NCI-H82 (cell line): ENCODE results near the gene DEFB132.
A peak's percentile ranks its signal among the peaks of the same experiment; 100 is the strongest.

Experiments
- DNase-seq: peaks from one replicate; lab custom pipeline; 2025; lab: John Stamatoyannopoulos, UW

DEFB132 gene

DNA sequence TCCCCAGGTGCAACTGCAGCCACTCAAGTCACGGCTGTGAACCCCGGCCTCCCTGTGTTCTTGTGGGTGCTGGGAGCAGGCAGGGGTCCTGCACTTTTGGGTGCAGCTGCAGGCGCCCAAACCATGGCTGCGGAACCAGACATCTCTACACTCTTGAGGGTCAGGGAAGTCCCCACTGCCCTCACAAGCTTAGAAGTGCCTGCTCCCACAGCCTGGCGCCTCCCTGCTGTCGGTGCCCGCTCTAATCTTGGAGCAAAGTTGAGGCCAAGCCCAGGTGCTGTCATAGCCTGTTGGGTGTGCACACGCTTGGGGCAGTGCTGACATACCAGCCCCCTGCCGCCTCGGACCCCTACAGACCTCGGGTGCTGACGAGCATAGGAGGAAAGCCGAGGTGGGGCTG, 6.2 kb downstream of the DEFB132 start:
- DNase-seq = no peak

DNA sequence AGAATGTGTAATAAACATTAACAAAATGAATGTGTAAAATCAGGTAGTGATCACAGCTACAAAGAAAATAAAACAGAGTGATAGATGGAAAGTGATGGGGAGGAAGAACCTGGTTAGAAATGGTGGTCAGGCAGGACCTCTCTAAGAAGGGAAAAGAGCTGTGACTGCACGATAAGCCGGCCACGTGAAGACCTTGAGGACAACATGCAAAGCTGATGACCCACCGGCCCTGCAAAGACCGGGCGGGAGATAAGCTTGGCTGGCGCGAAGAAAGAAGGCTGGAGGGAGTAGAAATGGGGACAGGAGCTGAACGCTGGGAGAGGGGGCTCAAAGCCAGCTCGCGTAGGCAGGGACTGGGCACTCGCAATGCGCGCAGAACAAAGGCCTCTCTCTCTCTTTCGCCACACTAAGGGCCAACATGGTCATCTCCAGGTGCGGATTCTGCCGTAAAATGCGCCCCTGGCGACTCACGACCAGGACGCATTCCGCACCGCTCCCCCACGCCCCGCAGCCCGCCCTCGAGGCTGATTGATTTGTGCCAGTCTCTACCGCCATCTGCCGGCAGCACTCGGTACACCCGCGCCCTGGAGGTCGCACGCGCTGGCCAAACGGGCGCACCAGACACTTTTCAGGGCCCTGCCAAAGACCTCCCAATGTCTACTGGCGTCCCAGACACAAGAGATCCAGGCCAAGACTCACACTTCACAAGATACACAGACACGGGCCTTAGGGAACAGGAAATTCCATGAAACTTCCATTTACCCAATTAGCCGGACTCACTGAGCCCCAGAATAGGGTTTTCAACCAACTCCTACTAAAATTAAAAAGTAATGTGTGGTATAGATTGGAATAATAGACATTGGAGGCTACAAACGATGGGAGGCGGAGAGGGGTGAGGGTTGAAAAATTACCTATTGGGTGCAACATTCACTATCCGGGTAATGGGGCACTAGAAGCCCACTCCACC, 9.4 kb downstream of the DEFB132 start:
- peak; percentile 94 for DNase-seq

DNA sequence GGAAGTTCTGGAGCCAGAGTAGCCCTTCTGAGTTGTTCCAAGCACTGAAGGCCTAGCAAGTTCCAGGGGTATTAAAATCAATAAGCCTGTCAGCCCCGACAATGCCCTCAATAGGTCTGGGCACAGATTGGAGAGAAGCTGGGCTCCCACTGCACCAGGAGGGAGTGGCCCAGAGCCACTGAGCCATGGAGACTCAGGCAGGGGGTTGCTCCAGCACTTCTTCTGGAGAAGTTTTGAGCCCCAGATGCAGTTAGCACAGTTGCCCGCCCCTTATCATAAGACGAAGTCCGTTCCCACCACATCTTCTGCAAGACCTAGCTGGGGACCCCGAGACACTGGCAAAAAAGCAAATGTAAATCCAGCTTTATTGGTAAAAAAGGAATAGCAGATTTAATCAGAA, 13.0 kb downstream of the DEFB132 start:
- DNase-seq = no peak

DNA sequence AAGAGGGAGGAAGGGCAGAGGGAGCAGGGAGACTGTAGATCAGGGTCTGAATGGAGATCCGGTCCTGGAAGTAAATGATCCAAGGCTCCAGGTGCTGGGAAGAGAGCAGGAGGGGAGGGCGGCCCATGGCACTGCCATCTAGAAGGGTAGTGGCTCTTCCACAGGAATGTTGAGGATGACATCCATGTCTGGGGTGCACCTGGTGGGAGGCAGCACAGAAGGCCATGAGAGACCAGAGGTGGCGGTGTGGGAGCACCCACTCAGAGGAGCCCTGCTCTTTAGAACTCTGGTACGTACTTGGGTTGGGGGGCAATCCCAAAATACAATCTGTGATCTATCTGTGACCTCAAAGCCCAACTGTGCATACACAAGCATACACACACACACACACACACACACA, 13.5 kb downstream of the DEFB132 start:
- DNase-seq = no peak

DNA sequence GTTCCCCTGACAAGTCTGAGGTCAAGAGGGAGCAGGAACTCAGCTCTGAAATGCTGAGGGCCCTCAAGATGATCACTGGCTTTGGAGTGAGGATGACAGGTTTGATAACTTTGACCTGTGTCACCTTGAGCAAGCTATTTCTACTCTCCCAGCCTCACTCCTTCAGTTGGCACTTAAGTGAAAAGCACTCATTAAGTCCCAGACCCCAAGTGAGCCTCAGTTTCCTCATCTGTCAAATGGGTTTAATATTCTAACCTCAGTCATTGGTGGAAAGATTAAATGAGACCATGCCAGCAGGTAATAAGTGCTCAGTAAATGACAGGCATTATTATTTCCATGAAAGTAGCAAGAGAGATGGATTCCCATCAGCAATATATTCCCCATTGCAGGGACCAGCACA, 14.0 kb downstream of the DEFB132 start:
- DNase-seq = no peak

DNA sequence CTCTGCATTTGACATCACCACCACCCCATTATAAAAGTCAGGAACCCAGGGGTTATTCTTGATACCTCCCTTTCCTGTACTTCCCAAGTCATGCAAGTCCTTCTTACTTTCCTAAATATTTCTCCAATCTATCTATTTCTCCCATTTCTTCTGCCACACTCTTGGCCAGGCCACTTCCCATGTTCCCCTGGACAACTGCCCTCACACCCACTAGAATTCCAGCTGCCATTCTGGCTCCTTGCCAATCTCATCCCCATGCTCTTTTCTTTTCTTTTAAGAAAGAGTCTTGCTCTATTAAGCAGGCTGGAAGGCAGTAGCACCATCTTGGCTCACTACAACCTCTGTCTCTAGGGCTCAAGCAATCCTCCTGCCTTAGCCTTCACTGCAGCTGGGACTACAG, 15.2 kb downstream of the DEFB132 start:
- no peak for DNase-seq

DNA sequence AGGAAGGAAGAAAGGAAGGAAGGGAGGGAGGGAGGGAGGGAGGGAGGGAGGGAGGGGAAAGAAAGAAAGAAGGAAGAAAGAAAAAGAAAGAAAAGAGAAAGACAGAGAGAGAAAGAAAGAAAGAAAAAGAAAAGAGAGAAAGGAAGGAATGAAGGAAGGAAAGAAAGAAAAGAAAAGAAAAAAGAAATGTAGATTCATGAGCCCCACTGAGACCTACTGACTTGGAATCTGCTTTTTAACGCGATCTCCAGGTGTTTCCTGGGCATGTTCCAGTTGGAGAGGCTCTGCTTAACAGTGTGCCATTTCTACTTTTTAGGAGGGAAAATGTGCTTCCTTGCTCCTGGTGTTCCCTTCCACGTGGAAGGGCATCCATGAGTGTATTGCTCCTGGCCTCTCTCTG, 16.4 kb downstream of the DEFB132 start:
- DNase-seq = no peak

DNA sequence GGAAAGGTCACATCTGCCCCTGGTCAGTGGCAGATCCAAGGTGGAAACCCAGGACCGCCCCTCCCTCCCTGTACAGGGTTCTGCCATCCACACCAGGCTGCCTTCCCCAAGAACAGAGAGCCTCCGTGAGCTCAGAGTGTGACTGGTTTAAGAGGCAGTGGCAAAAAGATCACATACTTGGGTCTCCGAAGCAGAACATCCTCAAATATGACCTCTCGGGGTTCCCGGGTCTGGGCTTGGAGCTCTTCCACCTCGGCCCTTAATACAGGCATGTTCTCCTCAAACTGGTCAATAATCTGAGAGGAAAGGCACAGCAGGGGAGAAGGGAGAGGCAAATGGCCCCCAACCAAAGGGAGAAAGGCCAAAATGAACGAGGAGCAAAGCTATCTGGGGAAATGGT, 18.3 kb downstream of the DEFB132 start:
- no peak for DNase-seq

DNA sequence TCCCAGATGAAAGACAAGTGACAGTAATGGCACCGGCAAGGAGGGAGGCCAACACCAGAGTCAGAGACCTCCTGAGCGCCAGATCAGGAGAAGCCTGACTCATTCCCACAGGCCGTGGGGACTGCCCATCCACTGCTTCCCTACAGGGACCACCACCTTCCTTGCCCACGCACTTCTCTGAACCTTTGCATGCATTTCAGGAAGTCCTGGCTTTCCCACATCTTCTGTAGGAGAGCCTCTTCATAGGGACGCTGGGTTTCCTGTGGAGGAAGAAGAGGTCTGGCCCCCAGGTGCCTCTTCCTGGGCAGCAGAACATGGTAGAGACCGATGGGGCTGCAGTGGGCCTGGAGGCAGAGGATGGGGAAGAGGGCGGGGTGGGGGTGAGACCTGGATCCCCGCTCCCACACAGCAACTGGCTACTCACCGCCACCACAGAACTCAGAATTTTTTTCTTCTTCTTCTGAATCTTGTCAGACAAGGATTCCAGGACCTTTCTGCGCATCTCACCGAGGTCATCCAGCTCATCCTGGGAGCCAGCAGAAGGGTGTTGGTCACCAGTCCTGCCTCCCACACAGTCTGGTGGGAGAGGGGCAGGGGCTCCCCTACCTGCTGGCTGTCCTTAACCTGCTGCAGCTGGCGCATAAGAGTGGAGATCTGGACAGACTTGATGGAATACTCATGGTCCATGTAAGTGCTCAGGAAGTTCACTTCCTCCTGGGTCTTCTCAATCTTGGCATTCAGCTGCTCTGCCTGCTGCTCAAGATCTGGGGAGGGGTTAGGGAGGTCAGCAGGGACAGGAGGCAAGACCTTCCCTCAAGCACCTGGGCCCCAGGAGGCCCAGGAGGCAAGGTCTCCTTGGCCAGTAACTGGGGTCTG, 19.3 kb downstream of the DEFB132 start:
- no peak for DNase-seq

- no peak for DNase-seq
These were observed 19.9 kb downstream of the DEFB132 start for GRCh38 chr20:277496-277781.

DNA sequence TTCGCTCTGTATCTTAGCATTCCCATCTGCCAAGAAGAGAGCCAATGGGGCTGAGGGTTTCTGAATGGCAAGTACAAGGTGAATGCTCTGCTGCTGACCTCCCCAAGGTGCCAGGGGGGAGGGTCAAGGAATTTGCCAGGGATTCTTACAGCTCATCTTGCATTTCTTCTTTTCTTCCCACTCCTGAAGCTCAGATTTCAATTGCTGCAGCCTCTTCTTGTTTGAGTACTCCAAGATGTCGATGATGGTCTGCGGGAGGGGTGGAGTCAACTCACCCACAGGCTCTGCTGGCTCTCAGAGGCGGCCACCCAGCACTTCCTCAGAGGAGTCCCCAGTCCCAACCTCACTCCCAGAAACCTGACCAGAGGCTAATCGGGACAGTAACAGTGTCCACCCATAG, 20.7 kb downstream of the DEFB132 start:
- no peak for DNase-seq

GRCh38 chr20:278607-279571, 21.4 kb downstream of the DEFB132 start:
- no peak for DNase-seq

DNA sequence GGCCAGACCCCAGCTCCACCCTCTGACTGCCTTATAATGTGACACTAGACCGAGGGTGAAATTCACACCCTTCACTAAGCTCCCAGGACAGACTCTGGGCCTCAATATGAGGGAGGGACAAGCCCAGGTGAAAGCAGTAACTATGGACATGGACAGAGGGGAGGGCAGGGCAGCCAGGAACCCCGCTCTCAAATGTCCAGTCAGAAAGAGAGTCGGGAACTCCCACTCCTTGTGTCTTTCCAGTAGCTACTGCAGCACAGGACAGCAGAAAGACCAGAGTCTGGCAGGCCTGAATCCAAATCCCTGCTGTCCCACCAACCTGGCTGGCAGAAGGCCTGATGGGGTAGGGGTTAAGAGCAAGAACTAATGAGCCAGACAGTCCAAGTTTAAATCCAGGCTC, 26.6 kb downstream of the DEFB132 start:
- DNase-seq = no peak

DNA sequence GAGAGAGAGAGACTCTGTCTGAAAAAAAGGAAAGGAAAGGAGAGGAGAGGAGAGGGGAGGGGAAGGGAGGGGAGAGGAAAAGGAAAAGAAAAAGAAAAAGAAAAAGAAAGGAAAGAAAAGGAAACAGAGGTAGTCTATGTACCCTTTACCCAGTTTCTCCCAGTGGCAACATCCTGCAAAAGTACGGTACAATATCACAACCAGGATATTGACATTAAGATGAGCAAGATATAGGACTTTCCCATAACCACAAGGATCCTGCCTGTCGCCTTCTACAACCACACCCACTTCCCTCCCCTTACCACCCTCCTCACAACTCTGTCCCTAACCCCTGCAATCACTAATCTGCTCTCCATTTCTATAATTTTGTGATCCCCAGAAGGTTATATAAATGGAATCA, 29.0 kb downstream of the DEFB132 start:
- no peak for DNase-seq

- DNase-seq = no peak
These were observed 31.6 kb downstream of the DEFB132 start for GRCh38 chr20:288956-289692.

DNA sequence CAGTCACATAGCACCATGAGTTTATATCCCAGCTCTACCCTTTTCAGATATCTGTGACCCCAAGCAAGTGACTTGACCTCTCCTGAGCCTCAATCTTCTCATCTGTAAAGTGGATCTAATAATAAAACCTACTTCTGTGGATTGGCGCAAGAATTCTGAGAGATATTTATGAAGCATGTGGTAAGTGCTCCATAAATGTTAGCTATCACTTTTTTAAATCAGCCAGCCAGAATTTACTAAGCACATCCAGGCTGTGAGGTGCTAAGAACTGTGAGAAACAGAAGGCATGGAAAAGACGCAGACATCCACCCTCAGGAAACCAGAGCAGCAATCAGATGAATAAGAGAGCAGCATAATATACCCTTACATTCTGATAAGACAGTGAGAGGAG, 32.2 kb downstream of the DEFB132 start:
- no peak for DNase-seq

GRCh38 chr20:290084-290831, 32.7 kb downstream of the DEFB132 start, which contains the start of gene C20orf96:
Gene C20orf96 (minus strand): TSS chr20:290750. CDS start chr20:290610, 140 bp downstream.
- DNase-seq = peak; percentile 96

DNA sequence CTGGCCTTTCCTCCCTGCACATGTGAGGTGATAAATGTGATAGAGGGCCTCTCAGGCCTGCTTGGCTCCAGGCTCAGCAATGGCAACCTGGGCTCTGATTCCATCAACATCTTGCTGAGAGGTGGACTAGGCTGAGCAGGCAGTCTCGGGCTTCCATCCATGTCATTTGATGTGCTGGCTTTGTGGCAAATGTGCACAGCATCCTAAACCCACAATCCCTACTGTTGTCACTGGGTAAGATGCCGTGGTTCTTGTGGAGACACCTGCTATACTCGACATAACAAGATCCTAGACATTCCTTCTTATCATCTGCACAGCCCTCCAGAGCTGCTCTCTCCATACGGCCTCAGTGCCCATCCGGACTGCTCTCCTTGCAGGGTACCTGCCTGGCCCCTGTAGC, 37.1 kb downstream of the DEFB132 start:
- DNase-seq = no peak

DNA sequence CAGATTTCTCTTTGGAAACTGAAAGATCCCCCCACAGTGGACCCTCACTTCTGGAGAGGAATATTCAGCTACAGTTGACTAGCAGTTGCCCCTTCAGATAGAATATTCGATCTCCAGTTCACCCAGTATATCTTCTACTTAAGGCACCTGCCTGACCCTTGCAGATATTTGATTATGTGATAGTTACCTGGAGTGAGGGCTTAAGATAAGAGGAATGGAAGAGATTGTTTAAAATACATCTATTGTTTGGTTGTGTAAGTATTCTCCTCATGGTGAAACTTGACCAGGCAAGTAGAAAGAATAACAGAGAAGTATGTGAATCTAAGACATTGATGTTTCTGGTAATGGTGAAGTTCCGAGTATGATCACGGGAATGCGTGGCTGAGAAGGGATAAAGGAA, 38.3 kb downstream of the DEFB132 start:
- no peak for DNase-seq

DNA sequence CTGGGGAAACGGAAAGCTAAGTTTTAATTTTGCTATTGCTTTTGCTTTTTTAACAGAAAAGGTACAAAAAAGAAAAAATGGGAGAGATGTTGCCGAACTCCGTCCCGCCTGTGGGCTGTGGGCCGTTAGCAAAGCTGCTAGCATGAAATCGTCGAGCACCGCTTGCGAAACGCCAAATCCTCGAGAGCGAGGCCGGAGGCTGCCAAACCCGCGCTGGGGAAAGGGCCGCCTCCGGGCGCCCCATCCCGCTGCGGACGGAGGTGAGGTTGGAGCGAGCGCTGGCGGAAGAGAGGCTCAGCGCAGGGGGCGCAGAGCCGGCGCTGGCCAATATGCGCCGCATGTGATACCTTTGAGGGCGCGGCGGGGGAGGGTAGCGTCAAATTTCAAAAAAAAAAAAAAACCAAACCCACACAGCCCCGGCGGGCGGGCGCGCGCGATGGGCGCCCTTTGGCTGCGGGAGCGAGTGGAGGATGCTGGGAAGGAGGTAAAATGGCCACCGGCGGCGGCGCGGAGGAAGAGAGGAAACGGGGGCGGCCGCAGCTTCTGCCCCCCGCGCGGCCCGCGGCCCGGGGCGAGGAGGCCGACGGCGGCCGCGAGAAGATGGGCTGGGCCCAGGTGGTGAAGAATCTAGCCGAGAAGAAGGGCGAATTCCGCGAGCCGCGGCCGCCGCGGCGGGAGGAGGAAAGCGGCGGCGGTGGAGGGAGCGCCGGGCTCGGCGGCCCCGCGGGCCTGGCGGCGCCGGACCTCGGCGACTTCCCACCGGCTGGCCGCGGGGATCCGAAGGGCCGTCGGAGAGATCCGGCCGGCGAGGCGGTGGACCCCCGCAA, 39.8 kb downstream of the DEFB132 start, which contains the start of gene ZCCHC3:
ZCCHC3 (plus strand) TSS at position 473 of the 827 bp plus-strand sequence; CDS start at position 490, 17 bp downstream.
- peak; percentile 95 for DNase-seq
